ENCODE results near the gene RAB7A.

- TF ChIP-seq, protein P1, sequence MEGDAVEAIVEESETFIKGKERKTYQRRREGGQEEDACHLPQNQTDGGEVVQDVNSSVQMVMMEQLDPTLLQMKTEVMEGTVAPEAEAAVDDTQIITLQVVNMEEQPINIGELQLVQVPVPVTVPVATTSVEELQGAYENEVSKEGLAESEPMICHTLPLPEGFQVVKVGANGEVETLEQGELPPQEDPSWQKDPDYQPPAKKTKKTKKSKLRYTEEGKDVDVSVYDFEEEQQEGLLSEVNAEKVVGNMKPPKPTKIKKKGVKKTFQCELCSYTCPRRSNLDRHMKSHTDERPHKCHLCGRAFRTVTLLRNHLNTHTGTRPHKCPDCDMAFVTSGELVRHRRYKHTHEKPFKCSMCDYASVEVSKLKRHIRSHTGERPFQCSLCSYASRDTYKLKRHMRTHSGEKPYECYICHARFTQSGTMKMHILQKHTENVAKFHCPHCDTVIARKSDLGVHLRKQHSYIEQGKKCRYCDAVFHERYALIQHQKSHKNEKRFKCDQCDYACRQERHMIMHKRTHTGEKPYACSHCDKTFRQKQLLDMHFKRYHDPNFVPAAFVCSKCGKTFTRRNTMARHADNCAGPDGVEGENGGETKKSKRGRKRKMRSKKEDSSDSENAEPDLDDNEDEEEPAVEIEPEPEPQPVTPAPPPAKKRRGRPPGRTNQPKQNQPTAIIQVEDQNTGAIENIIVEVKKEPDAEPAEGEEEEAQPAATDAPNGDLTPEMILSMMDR (optimal IDR thresholded peaks at IDR 0.05 in 1 of 3, IDR thresholded peaks at IDR 0.05 in 1 of 3, conservative IDR thresholded peaks at IDR 0.05 in 1 of 3; ENCODE audit: extremely low read depth in 1 of 3, insufficient read depth in 2 of 3, low read length in 3 of 3), result no peak
- TF ChIP-seq EZH2 (IDR thresholded peaks at IDR 0.05; ENCODE audit: low read length), result no peak
Observed at GRCh38 chr3:128720891-128721290, 5.1 kb upstream of the RAB7A start.
